MV-4-11 (cell line): Measurements from ENCODE around the gene SNX14.

Experiments used
- DNase-seq: peaks from one replicate; lab custom pipeline; 2025; lab: John Stamatoyannopoulos, UW

SNX14 gene

GRCh38 chr6:85496856-85497255 is 96.8 kb downstream of the SNX14 start:
- no peak for DNase-seq

DNA sequence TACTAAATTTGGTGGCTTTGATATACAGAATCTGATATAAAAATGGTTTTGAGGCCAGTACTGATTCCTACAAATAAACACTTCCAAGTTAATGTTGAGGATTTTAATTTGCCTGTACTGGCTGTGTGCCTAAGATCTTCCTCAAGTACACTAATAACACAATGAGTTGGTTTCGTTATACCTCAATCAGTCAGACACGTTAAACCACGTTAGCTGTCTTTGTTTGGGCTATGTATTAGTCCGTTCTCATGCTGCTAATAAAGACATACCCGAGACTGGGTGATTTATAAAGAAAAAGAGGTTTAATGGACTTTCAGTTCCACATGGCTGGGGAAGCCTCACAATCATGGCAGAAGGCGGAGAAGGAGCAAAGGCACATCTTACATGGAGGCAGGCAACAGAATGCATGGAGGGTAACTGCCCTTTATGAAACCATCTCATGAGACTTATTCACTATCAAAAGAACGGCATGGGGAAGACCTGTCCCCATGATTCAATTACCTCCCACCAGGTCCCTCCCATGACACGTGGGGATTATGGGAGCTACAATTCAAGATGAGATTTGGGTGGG is 97.6 kb downstream of the SNX14 start:
- DNase-seq: no peak

- peak; percentile 6 for DNase-seq
Measured at GRCh38 chr6:85494547-85495536, 98.8 kb downstream of the SNX14 start.

DNA sequence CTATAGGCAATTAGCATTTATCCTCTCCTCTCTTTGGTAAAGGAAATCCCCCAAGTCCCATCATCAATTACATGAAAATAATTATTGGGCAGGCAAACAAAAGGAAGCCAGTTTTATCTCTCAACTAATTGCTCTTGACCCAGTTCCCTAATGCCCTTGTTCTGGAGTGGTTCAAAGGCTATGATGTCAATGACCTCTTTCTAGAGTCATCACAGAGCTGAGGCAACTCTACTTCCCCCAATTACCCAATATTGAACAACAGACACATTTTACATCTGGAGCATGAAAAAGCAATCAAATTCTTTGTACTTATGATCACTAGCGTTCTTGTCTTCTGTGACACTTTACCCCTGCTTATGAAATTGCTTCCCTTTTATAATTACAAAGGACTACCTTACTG is 100.3 kb downstream of the SNX14 start:
- peak; percentile 65 for DNase-seq

DNA sequence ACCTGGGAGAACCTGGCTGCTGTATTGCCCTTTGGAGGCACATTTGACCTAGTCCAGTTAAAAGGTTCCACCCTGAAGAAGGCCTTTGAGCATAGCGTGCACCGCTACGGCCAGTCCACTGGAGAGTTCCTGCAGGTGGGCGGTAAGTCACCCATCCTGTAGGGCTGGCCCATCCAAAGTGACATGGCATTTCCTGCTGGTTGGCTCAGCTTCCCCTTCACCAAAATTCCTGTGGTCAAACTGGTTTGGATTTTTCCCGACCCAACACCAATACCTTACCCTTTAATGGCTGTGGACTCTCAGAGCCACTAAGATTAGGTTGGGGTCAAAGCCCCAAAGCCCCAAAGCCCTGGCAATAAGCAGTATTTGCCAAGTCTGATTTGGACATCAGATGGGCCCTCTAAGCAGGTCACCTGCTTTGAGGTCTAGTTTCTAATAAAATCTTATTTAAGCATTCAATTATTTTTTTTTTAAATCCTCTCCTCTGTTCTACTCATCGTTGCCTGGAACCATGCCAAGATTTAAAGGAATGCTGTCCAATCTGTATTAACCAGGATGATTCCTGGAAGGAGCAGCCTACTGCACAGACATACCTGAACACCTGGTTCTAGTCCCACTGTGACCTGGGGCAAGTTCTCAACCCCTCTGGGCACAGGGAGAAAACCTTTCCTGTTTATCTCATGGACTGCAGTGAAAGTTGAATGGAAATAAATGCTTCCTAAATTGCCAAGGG is 103.0 kb downstream of the SNX14 start:
- DNase-seq: no peak

DNA sequence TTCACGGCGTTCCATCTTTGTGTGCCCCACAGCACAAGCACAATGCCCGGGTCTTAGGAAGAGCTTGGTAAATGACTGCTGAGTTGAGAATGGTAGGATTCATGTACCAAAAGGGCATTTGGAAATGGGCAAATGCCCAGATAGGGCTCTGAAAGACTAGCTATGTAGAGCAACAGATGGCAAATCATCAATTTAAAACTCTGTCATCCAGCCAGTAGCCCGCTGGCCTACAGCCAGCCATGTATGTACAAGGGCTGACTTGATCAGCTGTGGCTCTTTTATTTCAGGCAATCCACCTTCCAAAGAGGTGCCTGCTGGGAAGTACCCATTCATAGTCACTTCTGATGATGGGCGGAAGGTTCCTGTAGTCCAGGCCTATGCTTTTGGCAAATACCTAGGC is 108.7 kb downstream of the SNX14 start:
- no peak for DNase-seq

GRCh38 chr6:85483846-85484245 is 109.8 kb downstream of the SNX14 start:
- DNase-seq: no peak

- peak; percentile 53 for DNase-seq
Measured at GRCh38 chr6:85482905-85483700, 110.6 kb downstream of the SNX14 start.

GRCh38 chr6:85482206-85482904 is 111.3 kb downstream of the SNX14 start:
- DNase-seq: no peak

DNA sequence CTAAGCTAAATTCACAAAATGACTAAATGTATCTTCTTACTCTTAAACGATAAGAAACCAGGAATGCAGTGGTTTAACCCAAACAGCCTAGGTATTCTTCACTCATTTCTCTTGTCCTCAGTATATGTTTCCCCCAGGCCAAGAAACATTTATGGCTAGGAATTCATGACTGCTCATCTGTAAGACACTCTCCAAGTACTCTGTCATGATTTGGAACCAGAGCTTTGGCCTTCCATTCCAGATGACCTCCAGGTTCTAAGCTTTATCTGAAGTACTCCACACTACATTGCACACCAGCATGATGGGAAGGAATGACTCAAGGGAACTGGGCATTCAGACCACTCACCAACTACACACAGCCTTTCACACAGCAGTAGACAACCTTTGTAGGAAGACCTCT is 114.5 kb downstream of the SNX14 start:
- no peak for DNase-seq

DNA sequence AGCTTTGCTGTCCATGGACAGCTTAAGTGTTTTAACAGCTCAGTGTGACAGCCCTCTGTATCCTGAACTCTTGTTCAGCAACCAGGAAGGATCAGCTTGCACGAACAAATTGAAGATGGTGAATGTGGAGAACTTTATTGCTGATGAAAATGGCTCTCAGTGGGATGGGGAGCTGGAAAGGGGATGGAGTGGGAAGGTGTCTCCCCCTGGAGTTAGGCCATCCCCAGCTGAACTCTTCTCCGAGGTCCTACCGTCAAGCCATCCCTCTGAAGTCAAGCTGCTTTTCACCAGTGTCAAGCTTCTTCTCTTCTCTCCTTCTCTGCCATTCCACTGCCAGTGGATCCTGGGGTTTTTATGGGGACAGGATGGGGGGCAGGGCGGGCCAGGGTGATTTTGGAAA is 117.1 kb downstream of the SNX14 start:
- no peak for DNase-seq

DNA sequence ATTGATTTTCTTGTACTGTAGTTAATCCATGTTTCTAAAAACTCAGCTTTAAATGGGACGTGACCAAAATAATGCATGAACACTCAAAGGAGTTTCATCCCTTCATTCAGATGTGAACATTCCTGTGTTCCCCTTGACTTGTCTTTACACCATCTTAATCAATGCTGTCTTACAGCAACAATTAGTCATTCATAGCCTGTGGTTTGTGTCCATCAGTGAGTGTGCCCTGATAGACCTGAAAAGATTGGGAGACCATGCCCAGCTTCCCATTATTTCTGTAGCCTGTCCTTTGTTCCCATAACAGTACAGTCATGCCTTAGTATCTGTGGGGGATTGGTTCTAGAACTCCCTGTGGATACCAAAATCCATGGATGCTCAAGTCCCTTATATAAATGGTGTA is 119.9 kb downstream of the SNX14 start:
- no peak for DNase-seq

DNA sequence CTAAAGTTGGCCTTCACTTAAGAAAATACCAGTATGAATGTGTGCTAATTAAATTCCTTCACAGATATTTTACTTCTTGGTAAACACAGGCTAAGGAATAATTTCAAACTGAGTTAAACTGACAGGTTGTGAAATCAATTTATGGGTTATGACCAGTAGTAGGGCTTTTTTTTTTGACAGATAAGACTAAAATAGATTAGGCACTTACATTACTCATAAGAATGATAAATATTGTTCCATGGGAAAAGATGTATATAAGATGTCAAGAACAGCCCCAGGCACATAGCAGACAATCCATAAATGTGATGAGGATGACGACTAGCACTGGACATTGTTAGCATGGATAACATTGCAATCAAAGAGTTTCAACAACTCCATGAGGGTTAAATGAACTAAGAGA is 120.9 kb downstream of the SNX14 start:
- DNase-seq: no peak

DNA sequence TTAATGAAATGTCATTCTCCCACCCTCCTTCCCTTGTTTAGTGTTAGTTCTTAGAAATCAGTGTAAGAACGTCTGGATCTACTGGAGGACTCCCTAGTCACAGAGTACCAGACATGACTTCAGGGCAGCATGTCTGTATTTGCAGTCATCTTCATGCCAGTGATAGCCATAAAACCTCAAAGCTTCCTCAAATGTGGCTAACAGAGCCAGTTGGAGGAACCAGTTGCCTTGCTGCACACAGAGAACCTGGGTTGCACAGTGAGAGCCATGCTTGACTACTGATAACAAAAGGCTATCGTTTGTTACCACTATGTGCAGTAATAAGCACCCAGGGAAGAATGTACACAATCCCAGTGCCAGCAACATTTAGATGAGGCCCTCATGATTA is 123.6 kb downstream of the SNX14 start:
- peak; percentile 88 for DNase-seq

GRCh38 chr6:85469276-85470022 is 124.2 kb downstream of the SNX14 start:
- DNase-seq: no peak

DNA sequence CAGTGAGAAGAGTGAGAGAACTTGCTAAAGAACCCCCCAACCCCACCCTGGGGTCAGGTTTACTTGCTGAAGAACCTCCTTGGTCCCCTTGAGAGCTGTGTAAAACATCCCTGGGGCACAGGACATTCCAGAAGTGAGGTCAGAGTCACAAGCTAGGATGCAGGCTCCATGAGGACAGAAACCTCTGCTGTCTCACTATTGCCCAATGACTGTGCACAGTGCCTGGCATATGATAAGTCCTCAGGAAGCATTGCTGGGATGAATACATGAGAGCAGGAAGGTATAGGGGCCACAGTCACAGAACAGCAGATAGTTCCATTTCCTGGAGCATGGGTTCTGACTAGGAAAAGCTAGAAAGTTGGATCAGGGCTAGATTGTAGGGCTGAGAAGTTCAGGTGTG is 125.3 kb downstream of the SNX14 start:
- no peak for DNase-seq

GRCh38 chr6:85465762-85466161 is 127.9 kb downstream of the SNX14 start:
- DNase-seq: peak; percentile 52

DNA sequence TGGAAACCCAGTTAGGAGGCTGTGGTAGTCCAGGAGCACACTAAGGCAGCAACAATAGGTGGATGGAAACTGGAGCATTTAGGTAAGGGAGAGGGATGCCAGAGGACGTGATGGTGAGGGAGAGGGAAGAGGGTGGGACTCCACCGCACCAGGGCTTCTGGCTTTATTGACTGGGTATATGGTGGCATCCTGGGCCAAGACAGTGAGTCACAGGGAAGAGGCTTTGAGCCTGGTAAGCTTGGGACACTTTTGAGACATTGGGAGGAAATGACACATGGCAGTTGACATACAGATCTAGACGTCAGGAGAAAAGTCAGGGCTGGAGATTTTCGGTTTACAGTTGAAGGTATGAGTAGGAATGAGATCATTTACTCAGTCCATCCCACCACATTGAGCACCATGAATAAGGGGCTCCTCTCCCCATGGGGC is 128.9 kb downstream of the SNX14 start:
- DNase-seq: peak; percentile 79

DNA sequence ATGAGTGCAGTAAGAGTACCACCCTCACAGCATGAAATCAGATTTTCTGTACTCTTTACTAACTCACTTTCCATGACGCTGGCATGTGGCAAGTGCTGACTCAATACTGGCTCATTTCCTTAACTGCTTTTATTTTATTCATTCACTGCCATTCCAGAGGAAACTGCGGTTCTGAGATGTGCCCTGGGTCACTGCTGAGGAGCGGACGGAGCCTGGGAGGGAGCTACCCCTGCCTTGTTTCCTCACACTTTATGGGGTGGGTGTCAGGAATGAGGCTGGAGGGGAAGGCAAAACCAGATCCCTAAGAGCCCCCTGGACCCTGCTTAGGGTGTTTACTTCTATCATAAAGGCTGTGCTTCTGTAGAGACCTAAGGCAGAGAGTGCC is 129.4 kb downstream of the SNX14 start:
- DNase-seq: peak; percentile 85

- DNase-seq: no peak
Measured at GRCh38 chr6:85463621-85464259, 129.9 kb downstream of the SNX14 start.
